Gastroesophageal sphincter (tissue), 3 donors: ENCODE data around the gene HSBP1.

ENCODE experiments used
- EP300 ChIP-seq: sonication (generic); formaldehyde crosslinking; IDR thresholded peaks from one replicate; pipeline ENCODE4 v1.6.1; 2017; ENCODE audit warnings: antibody characterized with exemption, mild to moderate bottlenecking
- POLR2A ChIP-seq, 2 donors: fragments of 450-650 bp; IDR thresholded peaks; one replicate each; pipeline ENCODE4 v1.6.1; 2017; ENCODE audit warnings: antibody characterized with exemption in 2 of 2, mild to moderate bottlenecking in 2 of 2, moderate library complexity in 1 of 2
- TF ChIP-seq, protein P1 (sequence below), 4 experiments: fragments of 200-600 bp in 2 of 4; fragments of 450-650 bp in 2 of 4; sonication (generic) in 1 of 4; IDR thresholded peaks; one replicate each; pipeline ENCODE4 v1.5.1; 2017 to 2019; ENCODE audit warnings: antibody characterized with exemption in 4 of 4, mild to moderate bottlenecking in 2 of 4, moderate library complexity in 2 of 4

GRCh38 chr16:83762141-83762991 lies 45.4 kb upstream of the HSBP1 start:
- TF ChIP-seq, protein P1, sequence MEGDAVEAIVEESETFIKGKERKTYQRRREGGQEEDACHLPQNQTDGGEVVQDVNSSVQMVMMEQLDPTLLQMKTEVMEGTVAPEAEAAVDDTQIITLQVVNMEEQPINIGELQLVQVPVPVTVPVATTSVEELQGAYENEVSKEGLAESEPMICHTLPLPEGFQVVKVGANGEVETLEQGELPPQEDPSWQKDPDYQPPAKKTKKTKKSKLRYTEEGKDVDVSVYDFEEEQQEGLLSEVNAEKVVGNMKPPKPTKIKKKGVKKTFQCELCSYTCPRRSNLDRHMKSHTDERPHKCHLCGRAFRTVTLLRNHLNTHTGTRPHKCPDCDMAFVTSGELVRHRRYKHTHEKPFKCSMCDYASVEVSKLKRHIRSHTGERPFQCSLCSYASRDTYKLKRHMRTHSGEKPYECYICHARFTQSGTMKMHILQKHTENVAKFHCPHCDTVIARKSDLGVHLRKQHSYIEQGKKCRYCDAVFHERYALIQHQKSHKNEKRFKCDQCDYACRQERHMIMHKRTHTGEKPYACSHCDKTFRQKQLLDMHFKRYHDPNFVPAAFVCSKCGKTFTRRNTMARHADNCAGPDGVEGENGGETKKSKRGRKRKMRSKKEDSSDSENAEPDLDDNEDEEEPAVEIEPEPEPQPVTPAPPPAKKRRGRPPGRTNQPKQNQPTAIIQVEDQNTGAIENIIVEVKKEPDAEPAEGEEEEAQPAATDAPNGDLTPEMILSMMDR (IDR thresholded peaks at IDR 0.05), result no peak
- TF ChIP-seq POLR2A (IDR thresholded peaks at IDR 0.05) (no peak), EP300 (no peak)
